ENCODE results near the gene LRRC2.

- TF ChIP-seq POLR2AphosphoS5 (IDR thresholded peaks at IDR 0.05): no peak
- TF ChIP-seq POLR2A (IDR thresholded peaks at IDR 0.05): no peak
Measured at GRCh38 chr3:46489381-46489780, 76.7 kb downstream of the LRRC2 start.

Data from breast epithelium (tissue), 3 donors.